Peyer's patch (tissue), 4 donors: Measurements from ENCODE around the gene MICOS13. TPM values are rescaled to one million over a fixed set of nuclear protein-coding genes. Genes with fewer than 3 reads are reported as not detected.
A peak's percentile ranks its signal among the peaks of the same experiment; 100 is the strongest.

ENCODE experiments used
- DNase-seq, 3 donors: peaks; one replicate each; pipeline ENCODE4 v3.0.0-alpha.2; 2017 to 2019
- H3K27ac ChIP-seq, 4 donors: fragments of 200-600 bp; sonication (generic); one replicate each; pipeline ENCODE4 v1.5.1; 2016 to 2019
- H3K27me3 ChIP-seq, 2 donors: fragments of 200-600 bp; sonication (generic); one replicate each; pipeline ENCODE4 v1.5.1; 2019
- H3K36me3 ChIP-seq, 3 donors: fragments of 200-600 bp; sonication (generic); one replicate each; pipeline ENCODE4 v1.5.1; 2016 to 2019
- H3K4me1 ChIP-seq, 4 donors: fragments of 200-600 bp; sonication (generic); one replicate each; pipeline ENCODE4 v1.5.1; 2016 to 2019
- H3K4me3 ChIP-seq, 4 donors: fragments of 200-600 bp; sonication (generic); 1 replicate in 3 of 4; 2 replicates in 1 of 4; pipeline ENCODE4 v1.5.1; 2016 to 2019; ENCODE audit warnings: mild to moderate bottlenecking in 1 of 4
- H3K9me3 ChIP-seq, 4 donors: fragments of 200-600 bp; sonication (generic); one replicate each; pipeline ENCODE4 v1.5.1; 2016 to 2019; ENCODE audit warnings: mild to moderate bottlenecking in 1 of 4
- CTCF ChIP-seq, 6 experiments: fragments of 450-650 bp in 4 of 6; fragments of 200-600 bp in 2 of 6; sonication (generic) in 1 of 6; IDR thresholded peaks; one replicate each; pipeline ENCODE4 v1.5.1; 2017 to 2019; ENCODE audit warnings: antibody characterized with exemption in 6 of 6, mild to moderate bottlenecking in 3 of 6, moderate library complexity in 1 of 6
- POLR2A ChIP-seq, 2 donors: fragments of 450-650 bp; IDR thresholded peaks; one replicate each; pipeline ENCODE4 v1.5.1; 2017; ENCODE audit warnings: antibody characterized with exemption in 2 of 2, mild to moderate bottlenecking in 2 of 2, moderate library complexity in 2 of 2
- total RNA-seq, 4 donors: library from RNA; depleted of rRNA; stranded (reverse); fragments of >200 nt; gene quantifications; one replicate each; pipeline ENCODE4 v1.1.0, GENCODE V29; 2016

The MICOS13 gene
- total RNA-seq, 4 donors from 2014 or later: 11.6 to 48.0 (median 40.0) TPM

GRCh38 chr19:5684694-5685430 lies 4.5 kb upstream of the MICOS13 start:
- Histone ChIP-seq H3K4me3 (no peak overlapping the region), H3K4me1 (peaks cover 0 to 18% (median 10%) of the 10 kb centered on the region in 4 donors), H3K36me3 (no peaks in the 10 kb centered on the region), H3K27me3 (no peaks in the 10 kb centered on the region), H3K27ac (no peak overlapping the region), H3K9me3 (no peaks in the 10 kb centered on the region)
- TF ChIP-seq POLR2A (IDR thresholded peaks at IDR 0.05) (no peak), CTCF (IDR thresholded peaks at IDR 0.05) (no peak)
- no peak for DNase-seq

- Histone ChIP-seq H3K4me1 (peaks cover 0 to 26% (median 13%) of the 10 kb centered on the region in 4 donors), H3K27ac (no peak overlapping the region), H3K36me3 (no peaks in the 10 kb centered on the region), H3K9me3 (no peaks in the 10 kb centered on the region), H3K27me3 (no peaks in the 10 kb centered on the region), H3K4me3 (no peak overlapping the region)
- TF ChIP-seq POLR2A (IDR thresholded peaks at IDR 0.05) (no peak), CTCF (IDR thresholded peaks at IDR 0.05) (no peak)
- no peak for DNase-seq
Measured at GRCh38 chr19:5683177-5683886, 3.0 kb upstream of the MICOS13 start.

- Histone ChIP-seq H3K9me3 (no peaks in the 10 kb centered on the region), H3K4me3 (no peak overlapping the region), H3K27ac (no peak overlapping the region), H3K36me3 (no peaks in the 10 kb centered on the region), H3K27me3 (no peaks in the 10 kb centered on the region), H3K4me1 (peaks cover 0 to 21% (median 11%) of the 10 kb centered on the region in 4 donors)
- no peak for DNase-seq
- TF ChIP-seq POLR2A (IDR thresholded peaks at IDR 0.05) (no peak), CTCF (IDR thresholded peaks at IDR 0.05) (no peak)
Measured at GRCh38 chr19:5682107-5682482, 1.8 kb upstream of the MICOS13 start.

GRCh38 chr19:5681391-5682106 lies 1.2 kb upstream of the MICOS13 start:
- Histone ChIP-seq H3K27ac (peak overlapping the region in 1 of 4 donors; percentile 93), H3K9me3 (no peaks in the 10 kb centered on the region), H3K27me3 (no peaks in the 10 kb centered on the region), H3K4me3 (peak overlapping the region; percentile 79 to 98 (median 89)), H3K36me3 (no peaks in the 10 kb centered on the region), H3K4me1 (peaks cover 0 to 21% (median 10%) of the 10 kb centered on the region in 4 donors)
- TF ChIP-seq CTCF (IDR thresholded peaks at IDR 0.05): no peak
- no peak for TF ChIP-seq POLR2A (IDR thresholded peaks at IDR 0.05)
- no peak for DNase-seq

- TF ChIP-seq POLR2A (IDR thresholded peaks at IDR 0.05): no peak
- peak in 1 of 6 experiments; percentile 13 for TF ChIP-seq CTCF (IDR thresholded peaks at IDR 0.05)
- peak overlapping the region; percentile 79 to 98 (median 89) for H3K4me3 ChIP-seq
- peak in 2 of 3 donors; percentile 29 to 71 for DNase-seq
Measured at GRCh38 chr19:5680084-5680436, 256 bp downstream of the MICOS13 start.

More at GRCh38 chr19:5680084-5680436, 256 bp downstream of the MICOS13 start:
- Histone ChIP-seq H3K27me3 (no peaks in the 10 kb centered on the region), H3K27ac (peak overlapping the region; percentile 83 to 94 (median 93)), H3K9me3 (no peaks in the 10 kb centered on the region), H3K36me3 (no peaks in the 10 kb centered on the region), H3K4me1 (peaks cover 0 to 16% (median 10%) of the 10 kb centered on the region in 4 donors)
